ENCODE measurements around the gene SSU72. TPM values are rescaled to one million over a fixed set of nuclear protein-coding genes. Genes with fewer than 3 reads are reported as not detected.
A peak's percentile ranks its signal among the peaks of the same experiment; 100 is the strongest.

Gene SSU72
- total RNA-seq, 1 donor from 2014 or later = 97.4 TPM

- H3K27me3 Mint-ChIP-seq (ENCODE audit: low read depth) = peaks cover 45% of the 10 kb centered on the region
- H3K4me1 Mint-ChIP-seq = peaks cover 14% of the 10 kb centered on the region
- no peak for DNase-seq (ENCODE audit: low spot score in 2 of 2, unreplicated experiment in 2 of 2)
- H3K9me3 Mint-ChIP-seq = no peaks in the 10 kb centered on the region
- no peak overlapping the region for H3K4me3 Mint-ChIP-seq
- no peaks in the 10 kb centered on the region for H3K36me3 Mint-ChIP-seq
- no peak for TF ChIP-seq CTCF (IDR thresholded peaks at IDR 0.05; ENCODE audit: unreplicated experiment)
- H3K27ac Mint-ChIP-seq = no peak overlapping the region
These were observed 3.8 kb upstream of the SSU72 start for GRCh38 chr1:1578371-1578940.

- peaks cover 35% of the 10 kb centered on the region for H3K27me3 Mint-ChIP-seq (ENCODE audit: low read depth)
- no peak overlapping the region for H3K27ac Mint-ChIP-seq
- no peaks in the 10 kb centered on the region for H3K36me3 Mint-ChIP-seq
- H3K4me1 Mint-ChIP-seq = peaks cover 18% of the 10 kb centered on the region
- H3K4me3 Mint-ChIP-seq = no peak overlapping the region
- H3K9me3 Mint-ChIP-seq = no peaks in the 10 kb centered on the region
- DNase-seq (ENCODE audit: low spot score in 2 of 2, unreplicated experiment in 2 of 2) = no peak
- no peak for TF ChIP-seq CTCF (IDR thresholded peaks at IDR 0.05; ENCODE audit: unreplicated experiment)
These were observed 2.8 kb upstream of the SSU72 start for GRCh38 chr1:1577367-1578011.

- peak; percentile 57 to 67 for DNase-seq (ENCODE audit: low spot score in 2 of 2, unreplicated experiment in 2 of 2)
- no peak for TF ChIP-seq CTCF (IDR thresholded peaks at IDR 0.05; ENCODE audit: unreplicated experiment)
- Mint-ChIP-seq H3K4me1 (peaks cover 23% of the 10 kb centered on the region), H3K4me3 (peak overlapping the region; percentile 94), H3K27me3 (ENCODE audit: low read depth) (peaks cover 10% of the 10 kb centered on the region), H3K27ac (peak overlapping the region; percentile 99), H3K9me3 (no peaks in the 10 kb centered on the region), H3K36me3 (peaks cover 7% of the 10 kb centered on the region)
These were observed 581 bp downstream of the SSU72 start for GRCh38 chr1:1573843-1574720.

- no peak for DNase-seq (ENCODE audit: low spot score in 2 of 2, unreplicated experiment in 2 of 2)
- TF ChIP-seq CTCF (IDR thresholded peaks at IDR 0.05; ENCODE audit: unreplicated experiment) = no peak
- H3K27me3 Mint-ChIP-seq (ENCODE audit: low read depth) = no peaks in the 10 kb centered on the region
- peaks cover 14% of the 10 kb centered on the region for H3K4me1 Mint-ChIP-seq
- no peak overlapping the region for H3K4me3 Mint-ChIP-seq
- no peak overlapping the region for H3K27ac Mint-ChIP-seq
- H3K36me3 Mint-ChIP-seq = peaks cover 26% of the 10 kb centered on the region
- no peaks in the 10 kb centered on the region for H3K9me3 Mint-ChIP-seq
These were observed 5.3 kb downstream of the SSU72 start for GRCh38 chr1:1569341-1569740.

GRCh38 chr1:1567891-1568291, 6.8 kb downstream of the SSU72 start:
- Mint-ChIP-seq H3K27me3 (ENCODE audit: low read depth) (no peaks in the 10 kb centered on the region), H3K4me1 (peaks cover 5% of the 10 kb centered on the region), H3K9me3 (no peaks in the 10 kb centered on the region), H3K4me3 (no peak overlapping the region), H3K36me3 (peaks cover 35% of the 10 kb centered on the region), H3K27ac (no peak overlapping the region)
- DNase-seq (ENCODE audit: low spot score in 2 of 2, unreplicated experiment in 2 of 2) = no peak
- TF ChIP-seq CTCF (IDR thresholded peaks at IDR 0.05; ENCODE audit: unreplicated experiment) = no peak
